Chondrocyte (in vitro differentiated cells): Measurements from ENCODE around the gene TBC1D10A. TPM values are rescaled to one million over a fixed set of nuclear protein-coding genes. Genes with fewer than 3 reads are reported as not detected.

Experiments
- DNase-seq: peaks from one replicate; pipeline ENCODE4 v3.0.0; 2021; ENCODE audit warnings: mixed read lengths, low spot score
- H3K27ac Mint-ChIP-seq: one replicate; pipeline ENCODE4 v1.8.0; 2021; ENCODE audit warnings: mild to moderate bottlenecking, moderate library complexity, mixed read lengths; ENCODE audit not compliant: unreplicated experiment
- H3K27me3 Mint-ChIP-seq: 2 replicates; pipeline ENCODE4 v1.8.0; 2021; ENCODE audit warnings: low read depth, mixed read lengths
- H3K36me3 Mint-ChIP-seq: 2 replicates; pipeline ENCODE4 v1.8.0; 2021; ENCODE audit warnings: low read depth, mixed read lengths
- H3K4me1 Mint-ChIP-seq: 2 replicates; pipeline ENCODE4 v1.8.0; 2021; ENCODE audit warnings: low read depth, mild to moderate bottlenecking, mixed read lengths
- H3K4me3 Mint-ChIP-seq: one replicate; pipeline ENCODE4 v1.8.0; 2021; ENCODE audit warnings: mild to moderate bottlenecking, moderate library complexity, mixed read lengths; ENCODE audit not compliant: unreplicated experiment
- H3K9me3 Mint-ChIP-seq: 2 replicates; pipeline ENCODE4 v1.8.0; 2021; ENCODE audit warnings: low read depth, mixed read lengths
- CTCF ChIP-seq: fragments of 200-600 bp; sonication (generic); IDR thresholded peaks from 2 replicates; pipeline ENCODE4 v1.5.0; 2021; ENCODE audit warnings: antibody characterized with exemption, mild to moderate bottlenecking, moderate library complexity
- total RNA-seq: library from RNA; stranded (reverse); gene quantifications from 3 replicates; pipeline ENCODE4 v1.2.1, GENCODE V29; 2021

Gene TBC1D10A
- total RNA-seq, 1 donor from 2014 or later: 26.9 TPM

GRCh38 chr22:30294830-30295229, 31.9 kb downstream of the TBC1D10A start:
- H3K9me3 Mint-ChIP-seq: no peaks in the 10 kb centered on the region
- no peaks in the 10 kb centered on the region for H3K27me3 Mint-ChIP-seq
- peaks cover 20% of the 10 kb centered on the region for H3K36me3 Mint-ChIP-seq
- H3K4me3 Mint-ChIP-seq: no peak overlapping the region
- DNase-seq: no peak
- no peak for TF ChIP-seq CTCF
- H3K27ac Mint-ChIP-seq: no peak overlapping the region
- H3K4me1 Mint-ChIP-seq: peaks cover 20% of the 10 kb centered on the region

GRCh38 chr22:30294066-30294465, 32.7 kb downstream of the TBC1D10A start:
- Mint-ChIP-seq H3K4me3 (no peak overlapping the region), H3K36me3 (peaks cover 19% of the 10 kb centered on the region), H3K9me3 (no peaks in the 10 kb centered on the region), H3K27me3 (no peaks in the 10 kb centered on the region), H3K4me1 (peaks cover 22% of the 10 kb centered on the region), H3K27ac (peak overlapping the region; percentile 61)
- no peak for TF ChIP-seq CTCF
- DNase-seq: no peak

- no peak for DNase-seq
- Mint-ChIP-seq H3K9me3 (no peaks in the 10 kb centered on the region), H3K27me3 (no peaks in the 10 kb centered on the region), H3K4me3 (no peak overlapping the region), H3K27ac (peak overlapping the region; percentile 37), H3K4me1 (peaks cover 27% of the 10 kb centered on the region), H3K36me3 (peaks cover 15% of the 10 kb centered on the region)
- TF ChIP-seq CTCF: no peak
Measured at GRCh38 chr22:30293026-30293425, 33.7 kb downstream of the TBC1D10A start.

- Mint-ChIP-seq H3K4me3 (no peak overlapping the region), H3K9me3 (no peaks in the 10 kb centered on the region), H3K27me3 (no peaks in the 10 kb centered on the region), H3K27ac (peak overlapping the region; percentile 88), H3K4me1 (peaks cover 31% of the 10 kb centered on the region), H3K36me3 (peaks cover 14% of the 10 kb centered on the region)
- no peak for TF ChIP-seq CTCF
- no peak for DNase-seq
Measured at GRCh38 chr22:30292069-30292970, 34.4 kb downstream of the TBC1D10A start.

GRCh38 chr22:30291058-30291892, 35.5 kb downstream of the TBC1D10A start:
- peak overlapping the region; percentile 88 for H3K27ac Mint-ChIP-seq
- no peak for DNase-seq

More at GRCh38 chr22:30291058-30291892, 35.5 kb downstream of the TBC1D10A start:
- TF ChIP-seq CTCF: no peak
- no peaks in the 10 kb centered on the region for H3K27me3 Mint-ChIP-seq
- H3K4me3 Mint-ChIP-seq: no peak overlapping the region
- peaks cover 15% of the 10 kb centered on the region for H3K36me3 Mint-ChIP-seq
- H3K9me3 Mint-ChIP-seq: no peaks in the 10 kb centered on the region
- H3K4me1 Mint-ChIP-seq: peaks cover 31% of the 10 kb centered on the region
